ENCODE data around the gene NAGPA.

- no peak for TF ChIP-seq CTCF (CRISPR knock-in tag; IDR thresholded peaks at IDR 0.05)
- no peak for TF ChIP-seq AGO1 (IDR thresholded peaks at IDR 0.05; ENCODE audit: low read depth, low read length, poor library complexity, severe bottlenecking)
Measured at GRCh38 chr16:5059386-5060072, 25.8 kb upstream of the NAGPA start.

Measured in HepG2 (cell line).